ENCODE data around the gene RAB23. TPM values are rescaled to one million over a fixed set of nuclear protein-coding genes. Genes with fewer than 3 reads are reported as not detected.
A peak's percentile ranks its signal among the peaks of the same experiment; 100 is the strongest.

The RAB23 gene
- total RNA-seq, 1 donor from 2014 or later, result 15.3 TPM

- H3K4me3 Mint-ChIP-seq (ENCODE audit: low read depth), result peak overlapping the region; percentile 85
- no peaks in the 10 kb centered on the region for H3K27me3 Mint-ChIP-seq
- peaks cover 14% of the 10 kb centered on the region for H3K4me1 Mint-ChIP-seq (ENCODE audit: low read depth)
- no peaks in the 10 kb centered on the region for H3K9me3 Mint-ChIP-seq (ENCODE audit: low read depth)
- no peak for DNase-seq (ENCODE audit: low spot score, unreplicated experiment)
- peak overlapping the region; percentile 38 for H3K27ac Mint-ChIP-seq
- peaks cover 3% of the 10 kb centered on the region for H3K36me3 Mint-ChIP-seq (ENCODE audit: insufficient read depth)
- no peak for TF ChIP-seq CTCF (IDR thresholded peaks at IDR 0.05; ENCODE audit: unreplicated experiment)
Observed at GRCh38 chr6:57173056-57173885, 48.8 kb downstream of the RAB23 start.

GRCh38 chr6:57172136-57173055 is 49.7 kb downstream of the RAB23 start, which contains the start of gene BAG2:
Gene BAG2 (plus strand): TSS chr6:57172326. CDS start chr6:57172698, 372 bp downstream.
- H3K27me3 Mint-ChIP-seq, result no peaks in the 10 kb centered on the region
- no peaks in the 10 kb centered on the region for H3K9me3 Mint-ChIP-seq (ENCODE audit: low read depth)
- peak; percentile 27 for TF ChIP-seq CTCF (IDR thresholded peaks at IDR 0.05; ENCODE audit: unreplicated experiment)
- peak within 1 kb of the TSS; percentile 85 for H3K4me3 Mint-ChIP-seq (ENCODE audit: low read depth)
- DNase-seq (ENCODE audit: low spot score, unreplicated experiment), result peak; percentile 77
- H3K27ac Mint-ChIP-seq, result peak within 1 kb of the TSS; percentile 94
- H3K36me3 Mint-ChIP-seq (ENCODE audit: insufficient read depth), result peaks cover 3% of the 10 kb centered on the region
- H3K4me1 Mint-ChIP-seq (ENCODE audit: low read depth), result peaks cover 16% of the 10 kb centered on the region

DNA sequence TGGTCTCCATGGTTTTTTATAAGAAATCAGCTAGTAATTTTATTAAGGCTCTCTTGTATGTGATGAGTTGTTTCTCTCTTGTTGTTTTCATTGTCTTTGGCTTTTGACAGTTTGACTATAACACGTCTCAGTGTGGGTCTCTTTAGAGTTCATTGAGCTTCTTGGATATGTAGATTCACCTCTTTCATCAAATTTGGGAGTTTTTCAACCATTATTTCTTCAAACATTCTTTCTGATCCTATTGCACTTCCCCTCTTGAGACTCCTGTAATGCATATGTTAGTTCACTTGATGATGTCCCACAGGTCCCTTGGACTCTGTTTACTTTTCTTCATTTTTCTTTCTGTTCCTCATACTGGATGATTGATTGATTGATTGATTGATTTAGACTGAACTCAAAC is 57.0 kb downstream of the RAB23 start:
- TF ChIP-seq CTCF (IDR thresholded peaks at IDR 0.05; ENCODE audit: unreplicated experiment), result no peak
- no peaks in the 10 kb centered on the region for H3K27me3 Mint-ChIP-seq
- H3K4me1 Mint-ChIP-seq (ENCODE audit: low read depth), result peaks cover 4% of the 10 kb centered on the region
- H3K9me3 Mint-ChIP-seq (ENCODE audit: low read depth), result peaks cover 12% of the 10 kb centered on the region
- DNase-seq (ENCODE audit: low spot score, unreplicated experiment), result no peak
- H3K4me3 Mint-ChIP-seq (ENCODE audit: low read depth), result no peak overlapping the region
- H3K27ac Mint-ChIP-seq, result no peak overlapping the region
- H3K36me3 Mint-ChIP-seq (ENCODE audit: insufficient read depth), result peaks cover 30% of the 10 kb centered on the region

- TF ChIP-seq CTCF (IDR thresholded peaks at IDR 0.05; ENCODE audit: unreplicated experiment), result no peak
- DNase-seq (ENCODE audit: low spot score, unreplicated experiment), result no peak
- no peaks in the 10 kb centered on the region for H3K27me3 Mint-ChIP-seq
- peaks cover 12% of the 10 kb centered on the region for H3K9me3 Mint-ChIP-seq (ENCODE audit: low read depth)
- H3K36me3 Mint-ChIP-seq (ENCODE audit: insufficient read depth), result peaks cover 27% of the 10 kb centered on the region
- H3K27ac Mint-ChIP-seq, result no peak overlapping the region
- H3K4me3 Mint-ChIP-seq (ENCODE audit: low read depth), result no peak overlapping the region
- peaks cover 4% of the 10 kb centered on the region for H3K4me1 Mint-ChIP-seq (ENCODE audit: low read depth)
Observed at GRCh38 chr6:57163956-57164355, 58.2 kb downstream of the RAB23 start.

- no peak for DNase-seq (ENCODE audit: low spot score, unreplicated experiment)
- Mint-ChIP-seq H3K27ac (no peak overlapping the region), H3K4me3 (ENCODE audit: low read depth) (no peak overlapping the region), H3K36me3 (ENCODE audit: insufficient read depth) (peaks cover 27% of the 10 kb centered on the region), H3K9me3 (ENCODE audit: low read depth) (peaks cover 12% of the 10 kb centered on the region), H3K27me3 (no peaks in the 10 kb centered on the region), H3K4me1 (ENCODE audit: low read depth) (peaks cover 2% of the 10 kb centered on the region)
- no peak for TF ChIP-seq CTCF (IDR thresholded peaks at IDR 0.05; ENCODE audit: unreplicated experiment)
Observed at GRCh38 chr6:57162516-57162915, 59.6 kb downstream of the RAB23 start.
